HUDEP-2 (cell line): ENCODE results near the gene BNIP3.

Experiments
- DNase-seq, 76 experiments: peaks; one replicate each; lab custom pipeline; 2025; ENCODE audit not compliant: unreplicated experiment in 76 of 76; lab: John Stamatoyannopoulos, UW

BNIP3 gene

DNA sequence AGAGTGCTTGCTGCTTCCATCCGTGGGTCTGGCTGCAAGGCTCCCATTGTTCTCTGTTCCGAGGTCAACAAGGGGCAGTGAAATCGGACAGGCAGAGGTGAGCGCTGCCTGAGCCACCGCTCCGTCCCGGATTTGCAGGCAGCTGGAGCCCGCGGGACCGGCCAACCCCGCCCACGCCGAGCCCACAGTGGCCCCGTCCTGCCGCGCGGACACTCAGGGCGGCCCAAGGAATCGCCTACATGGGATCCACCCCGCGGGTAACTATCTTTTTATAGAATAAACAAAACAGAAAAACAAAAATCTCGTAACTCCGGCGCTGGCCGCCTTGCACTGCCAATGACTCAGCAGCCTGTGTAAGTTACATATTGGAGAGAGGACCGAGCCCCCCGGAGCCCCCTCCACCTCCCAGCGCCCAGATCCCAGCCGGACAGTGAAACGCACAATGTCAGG lies 1.9 kb downstream of the BNIP3 start:
- no peak for DNase-seq

GRCh38 chr10:131979336-131979735 lies 2.4 kb downstream of the BNIP3 start:
- DNase-seq: no peak

- no peak for DNase-seq
These were observed 2.9 kb downstream of the BNIP3 start for GRCh38 chr10:131978851-131979250.

DNA sequence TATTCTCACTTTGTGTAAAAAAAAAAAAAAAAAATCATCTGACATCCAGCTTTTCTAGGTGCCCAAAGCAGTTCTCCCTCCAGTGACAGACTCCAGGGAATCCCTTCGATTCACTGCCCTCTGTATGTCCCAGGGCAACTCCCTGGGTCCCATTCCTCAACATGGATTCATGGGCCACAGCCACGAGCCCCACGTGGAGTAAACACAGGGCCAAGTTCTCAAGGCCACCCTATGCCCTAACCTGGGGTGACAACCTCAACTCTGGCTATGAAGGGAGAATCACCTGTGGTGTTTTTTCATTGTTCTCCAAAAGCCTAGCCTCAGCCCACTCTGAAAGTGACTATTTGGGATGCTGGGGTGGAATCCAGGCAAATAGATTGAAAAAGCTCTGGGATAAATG lies 3.4 kb downstream of the BNIP3 start:
- DNase-seq: no peak

DNA sequence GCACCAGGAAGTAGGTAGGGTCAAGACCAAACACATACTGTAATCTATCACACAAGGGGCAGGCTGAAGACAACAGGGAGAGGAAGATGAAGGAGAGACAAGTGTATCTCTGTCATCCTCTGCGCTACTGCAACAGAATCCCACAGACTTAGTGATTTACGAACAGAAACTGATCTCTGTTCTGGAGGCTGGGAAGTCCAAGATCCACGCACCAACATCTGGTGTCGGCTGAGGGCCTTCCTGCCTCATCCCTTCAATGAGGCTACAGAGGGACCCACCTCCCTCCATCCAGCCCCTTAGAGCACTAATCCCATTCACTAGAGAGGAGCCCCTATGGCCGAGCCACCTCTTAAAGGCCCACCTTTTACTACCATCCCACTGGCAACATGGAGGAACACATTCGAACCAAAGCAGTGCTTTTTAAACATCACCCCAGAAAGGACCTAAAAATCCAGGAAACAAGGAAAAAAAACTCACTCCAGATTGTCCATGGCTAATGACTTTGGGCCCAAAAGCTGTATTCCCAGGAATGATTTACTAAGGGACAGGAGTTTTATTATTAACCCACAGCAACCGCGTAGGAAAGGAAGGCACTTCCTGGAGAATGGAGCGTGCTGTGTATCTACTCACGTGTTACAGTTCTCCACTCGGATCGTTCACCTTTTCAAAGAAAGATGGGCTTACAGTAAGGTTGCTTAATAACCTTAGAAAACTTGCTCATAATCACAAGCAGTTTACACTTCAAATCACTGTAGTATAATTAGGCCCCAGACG lies 4.2 kb downstream of the BNIP3 start:
- no peak for DNase-seq

DNA sequence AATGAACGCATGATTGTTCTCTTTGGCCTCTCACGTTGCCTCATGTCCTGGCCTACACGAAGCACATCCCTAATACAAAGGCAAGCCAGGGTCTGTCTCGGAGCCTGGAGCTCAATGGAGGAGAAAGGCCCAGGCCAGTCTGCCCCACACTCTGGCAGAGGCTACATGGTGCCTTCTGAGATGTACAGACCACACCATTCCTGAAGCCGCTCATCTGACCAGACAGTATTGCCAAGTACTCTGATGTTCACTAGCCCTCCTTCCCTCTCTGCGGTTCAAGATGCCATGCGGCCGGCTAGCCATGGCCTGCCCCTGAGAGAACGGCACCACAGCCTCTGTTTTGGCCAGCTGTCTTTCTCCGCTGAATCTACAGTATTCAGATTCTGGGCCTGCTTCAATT lies 5.9 kb downstream of the BNIP3 start:
- no peak for DNase-seq

- no peak for DNase-seq
These were observed 6.7 kb downstream of the BNIP3 start for GRCh38 chr10:131975003-131975402.

DNA sequence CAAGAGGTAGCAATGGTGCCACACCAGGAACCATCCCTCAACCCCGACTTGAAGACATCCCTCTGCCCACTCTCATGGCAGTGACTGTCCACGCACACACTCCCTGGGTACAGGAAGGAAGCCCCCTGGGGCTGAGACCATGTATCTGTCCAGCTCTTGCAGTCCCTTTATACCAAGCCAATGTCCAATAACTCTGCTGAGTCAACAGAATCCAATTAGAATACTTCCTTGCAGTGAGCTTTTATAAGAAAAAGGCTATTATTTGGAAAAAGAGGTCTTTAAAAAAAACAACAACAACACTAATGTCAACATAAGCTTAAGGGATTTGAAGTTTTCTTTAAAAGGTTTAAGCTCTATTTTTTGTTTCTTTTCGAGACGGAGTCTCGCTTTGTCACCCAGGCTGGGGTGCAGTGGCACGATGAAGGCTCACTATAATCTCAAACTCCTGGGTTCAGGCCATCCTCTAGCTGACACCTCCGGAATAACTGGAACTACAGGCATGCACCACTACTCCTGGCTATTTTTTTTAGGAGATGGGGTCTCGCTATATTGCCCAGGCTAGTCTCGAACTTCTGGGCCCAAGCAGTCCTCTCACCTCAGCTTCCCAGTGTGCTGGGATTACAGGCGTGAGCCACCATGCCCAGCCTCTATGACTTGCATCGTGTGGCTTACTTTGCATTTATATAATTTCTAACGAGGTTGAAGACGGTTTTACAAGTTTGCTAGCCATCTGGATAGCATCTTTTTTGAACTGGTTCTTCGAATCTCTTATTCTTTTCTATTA lies 7.5 kb downstream of the BNIP3 start:
- DNase-seq: no peak

GRCh38 chr10:131973160-131973951 lies 8.4 kb downstream of the BNIP3 start:
- DNase-seq: no peak

- peak in 3 of 76 experiments; percentile 6 to 42 (median 19) for DNase-seq
These were observed 9.2 kb downstream of the BNIP3 start for GRCh38 chr10:131972474-131973071.

- no peak for DNase-seq
These were observed 10.1 kb downstream of the BNIP3 start for GRCh38 chr10:131971591-131971990.

- no peak for DNase-seq
These were observed 10.8 kb downstream of the BNIP3 start for GRCh38 chr10:131970946-131971345.

DNA sequence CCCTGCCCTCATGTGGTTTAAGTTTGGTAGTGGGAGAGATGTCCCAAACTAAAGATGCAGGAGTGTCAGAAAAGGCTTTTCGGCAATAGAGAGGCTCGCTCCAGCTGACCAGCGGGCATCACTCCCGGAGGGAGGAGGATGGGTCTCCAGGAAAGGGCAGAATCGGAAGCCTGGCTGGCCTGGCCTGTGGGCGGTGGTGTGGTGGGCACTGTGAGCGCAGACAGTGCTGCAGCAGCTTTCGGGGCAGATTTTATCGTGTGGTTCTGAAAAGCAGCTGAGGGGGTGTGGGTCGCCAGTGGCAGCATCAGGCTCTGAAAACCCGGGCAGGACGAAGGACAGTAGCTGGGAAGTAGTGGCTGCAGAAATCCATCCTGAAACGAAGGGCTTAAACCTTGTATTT lies 12.8 kb downstream of the BNIP3 start:
- DNase-seq: no peak

DNA sequence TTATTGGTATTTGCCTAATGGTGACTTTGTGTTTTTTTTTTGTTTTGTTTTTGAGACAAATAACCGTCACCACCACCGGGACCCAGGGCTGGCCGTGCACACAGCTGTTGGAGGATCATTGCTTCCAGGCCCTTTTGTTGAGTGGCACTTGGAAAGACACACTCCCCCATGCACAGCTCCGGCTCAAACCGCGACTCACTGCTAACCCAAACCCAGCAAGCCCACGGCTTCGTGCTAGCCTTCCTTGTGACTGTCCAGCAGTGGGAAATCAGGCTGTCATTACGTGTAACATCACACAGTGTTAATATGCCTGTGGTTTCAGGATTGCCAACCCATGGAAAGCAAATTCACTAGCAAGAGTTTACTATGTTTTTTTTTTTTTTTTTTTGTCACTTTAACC lies 17.4 kb downstream of the BNIP3 start:
- DNase-seq: no peak

DNA sequence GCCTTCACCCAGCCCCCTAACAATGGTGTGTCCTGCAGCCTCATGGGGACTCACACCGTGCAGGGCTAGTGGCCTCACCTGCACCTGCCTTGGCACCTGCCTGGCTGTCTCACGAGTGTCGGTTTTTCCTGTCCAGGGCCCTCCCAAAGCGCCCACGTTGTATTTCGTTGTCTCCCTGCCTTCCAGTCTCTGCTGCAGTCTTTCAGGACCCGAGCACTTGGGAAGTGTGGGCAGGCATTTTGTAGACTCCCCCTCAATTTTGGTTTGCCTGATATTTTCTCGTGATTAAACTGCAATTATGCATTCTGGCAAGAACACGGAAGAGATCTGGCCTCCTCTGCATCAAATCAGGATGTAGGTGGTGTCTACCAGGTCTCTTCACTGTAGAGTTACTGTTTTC lies 17.9 kb downstream of the BNIP3 start:
- no peak for DNase-seq

DNA sequence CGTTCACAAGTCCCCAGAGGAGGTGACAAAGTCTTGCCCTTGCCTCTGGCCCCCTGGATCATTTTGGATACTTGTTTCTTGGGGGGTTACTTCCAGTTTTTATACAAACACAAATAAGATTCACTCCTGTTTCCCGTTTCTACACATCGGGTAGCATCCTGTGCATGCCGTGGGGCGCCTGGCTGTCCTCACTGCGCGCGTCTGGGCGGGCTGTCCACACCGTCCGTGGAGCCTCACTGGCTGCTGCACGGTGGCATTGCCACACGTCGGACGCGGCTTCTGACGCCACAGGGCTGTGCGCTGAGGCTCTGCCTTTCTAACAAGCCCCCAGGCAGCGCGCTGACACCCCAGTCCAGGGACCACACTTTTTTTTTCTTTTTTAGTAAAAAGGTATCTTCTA lies 18.4 kb downstream of the BNIP3 start:
- DNase-seq: no peak

GRCh38 chr10:131961777-131962662 lies 19.7 kb downstream of the BNIP3 start:
- no peak for DNase-seq

- no peak for DNase-seq
These were observed 20.5 kb downstream of the BNIP3 start for GRCh38 chr10:131961047-131961776.

GRCh38 chr10:131960631-131961046 lies 21.1 kb downstream of the BNIP3 start:
- DNase-seq: no peak
